A673 (cell line): Measurements from ENCODE around the gene FRG2. TPM values are rescaled to one million over a fixed set of nuclear protein-coding genes. Genes with fewer than 3 reads are reported as not detected.
"Not testable (repeated sequence)": the region's sequence is repeated elsewhere in the genome, so short reads cannot be mapped to it uniquely, and the experiment has no call there.

Experiments
- BruUV-seq: library from RNA; stranded (reverse); fragments of 400-500 nt; replicated peaks from 2 replicates; lab custom pipeline; 2021; lab: Mats Ljungman, UMichigan
- CTCF ChIA-PET: fragments of 300-600 bp; sonication (Branson Sonifier 250); formaldehyde crosslinking; loops from one replicate; lab custom pipeline; 2022; ENCODE audit warnings: antibody characterized with exemption; lab: Charles Lee
- POLR2A ChIA-PET: fragments of 300-600 bp; sonication (Branson Sonifier 250); formaldehyde crosslinking; loops from one replicate; lab custom pipeline; 2022; ENCODE audit warnings: antibody characterized with exemption; ENCODE audit not compliant: low non-redundant PET; lab: Charles Lee
- DNase-seq: peaks from one replicate; pipeline ENCODE4 v3.0.0-alpha.2; 2015; ENCODE audit warnings: low spot score
- H3K27ac ChIP-seq: fragments of 200-600 bp; sonication (generic); 2 replicates; pipeline ENCODE4 v1.5.1; 2016; ENCODE audit warnings: mixed run types, low read depth, mild to moderate bottlenecking, mixed read lengths, antibody characterized with exemption, low read length; ENCODE audit not compliant: poor library complexity, severe bottlenecking
- H3K27me3 ChIP-seq: fragments of 200-600 bp; sonication (generic); replicated peaks from 2 replicates; pipeline ENCODE4 v1.6.1; 2017; ENCODE audit warnings: mixed run types, low read depth, mild to moderate bottlenecking, mixed read lengths, antibody characterized with exemption, low read length; ENCODE audit not compliant: insufficient read depth, poor library complexity
- H3K36me3 ChIP-seq: fragments of 200-600 bp; sonication (generic); 2 replicates; pipeline ENCODE4 v1.6.1; 2016; ENCODE audit warnings: mixed run types, mild to moderate bottlenecking, mixed read lengths, antibody characterized with exemption, low read length; ENCODE audit not compliant: insufficient read depth, poor library complexity, severe bottlenecking
- H3K4me1 ChIP-seq: fragments of 200-600 bp; sonication (generic); 2 replicates; pipeline ENCODE4 v1.6.1; 2017; ENCODE audit warnings: mixed run types, mild to moderate bottlenecking, mixed read lengths, antibody characterized with exemption, low read length; ENCODE audit not compliant: insufficient read depth, poor library complexity, severe bottlenecking
- H3K4me3 ChIP-seq: fragments of 200-600 bp; sonication (generic); 2 replicates; pipeline ENCODE4 v1.5.1; 2016; ENCODE audit warnings: low read depth, mixed run types, mild to moderate bottlenecking, mixed read lengths, low read length; ENCODE audit not compliant: poor library complexity, severe bottlenecking
- H3K9me3 ChIP-seq: fragments of 200-600 bp; sonication (generic); 2 replicates; pipeline ENCODE4 v1.6.1; 2016; ENCODE audit warnings: mixed run types, low read depth, mild to moderate bottlenecking, mixed read lengths, antibody characterized with exemption, low read length; ENCODE audit not compliant: poor library complexity, severe bottlenecking
- EZH2 ChIP-seq: fragments of 200-600 bp; sonication (generic); IDR thresholded peaks from 2 replicates; pipeline ENCODE4 v1.6.1; 2017; ENCODE audit warnings: borderline replicate concordance, low read depth, mild to moderate bottlenecking, mixed read lengths, antibody characterized with exemption, low read length; ENCODE audit not compliant: poor library complexity, severe bottlenecking
- intact Hi-C: fragments of 100-400 bp; cut with micrococcal nuclease; formaldehyde crosslinking; loops from one replicate; pipeline ENCODE4 v1.10.0; 2022; ENCODE audit not compliant: unreplicated experiment
- total RNA-seq: library from RNA; stranded (reverse); gene quantifications from 2 replicates; pipeline ENCODE4 v1.2.3, GENCODE V29; 2021
- TF ChIP-seq, protein P1 (sequence below): fragments of 300-800, 200-600 bp; sonication (generic); conservative IDR thresholded peaks from 2 replicates; pipeline ENCODE4 v1.5.1; 2017; ENCODE audit warnings: low read depth, mild to moderate bottlenecking, antibody characterized with exemption, low read length, moderate library complexity, mixed read lengths

FRG2 gene
- total RNA-seq, 1 experiment from 2014 or later, result 67.1 TPM

DNA sequence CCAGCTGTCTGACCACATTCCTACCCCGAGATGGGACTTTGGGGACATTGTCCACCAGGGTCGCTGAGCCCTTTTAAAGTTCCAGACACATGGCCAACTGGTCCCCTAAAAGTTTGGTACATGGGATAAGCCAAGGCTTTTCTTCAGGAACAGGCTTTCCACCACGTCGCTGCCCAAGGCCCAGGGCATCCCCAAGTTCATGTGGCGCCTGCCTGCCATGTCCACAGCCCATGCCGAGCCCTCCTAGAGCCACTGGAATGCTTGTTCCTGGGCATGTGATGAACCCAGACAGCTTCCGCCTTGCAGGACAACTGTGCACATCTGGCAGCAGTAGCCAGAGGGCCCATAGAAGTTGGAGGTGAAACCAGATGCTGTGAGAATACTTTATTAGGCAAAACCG lies 45.1 kb downstream of the FRG2 start:
- Histone ChIP-seq H3K36me3 (no peaks in the 10 kb centered on the region), H3K4me3 (no peak overlapping the region), H3K27me3 (no peaks in the 10 kb centered on the region), H3K4me1 (no peaks in the 10 kb centered on the region), H3K27ac (no peak overlapping the region), H3K9me3 (no peaks in the 10 kb centered on the region)
- no TSS peak for BruUV-seq
- no peak for TF ChIP-seq EZH2
- DNase-seq, result no peak
- CTCF ChIA-PET, result no interaction called here
- intact Hi-C loops, result no loop called here
- POLR2A ChIA-PET, result no interaction called here

GRCh38 chr4:189980292-189980691 lies 46.8 kb downstream of the FRG2 start:
- H3K4me3 ChIP-seq, BruUV-seq, H3K27me3 ChIP-seq, H3K4me1 ChIP-seq, intact Hi-C loops, H3K9me3 ChIP-seq, DNase-seq, POLR2A ChIA-PET, CTCF ChIA-PET, H3K36me3 ChIP-seq, H3K27ac ChIP-seq: not testable (repeated sequence)

GRCh38 chr4:189979196-189980047 lies 47.6 kb downstream of the FRG2 start:
- H3K4me1 ChIP-seq, result no peaks in the 10 kb centered on the region
- H3K27me3 ChIP-seq, result no peaks in the 10 kb centered on the region
- ChIA-PET POLR2A (no interaction called here), CTCF (no interaction called here)
- TF ChIP-seq EZH2, result no peak
- TF ChIP-seq, protein P1, sequence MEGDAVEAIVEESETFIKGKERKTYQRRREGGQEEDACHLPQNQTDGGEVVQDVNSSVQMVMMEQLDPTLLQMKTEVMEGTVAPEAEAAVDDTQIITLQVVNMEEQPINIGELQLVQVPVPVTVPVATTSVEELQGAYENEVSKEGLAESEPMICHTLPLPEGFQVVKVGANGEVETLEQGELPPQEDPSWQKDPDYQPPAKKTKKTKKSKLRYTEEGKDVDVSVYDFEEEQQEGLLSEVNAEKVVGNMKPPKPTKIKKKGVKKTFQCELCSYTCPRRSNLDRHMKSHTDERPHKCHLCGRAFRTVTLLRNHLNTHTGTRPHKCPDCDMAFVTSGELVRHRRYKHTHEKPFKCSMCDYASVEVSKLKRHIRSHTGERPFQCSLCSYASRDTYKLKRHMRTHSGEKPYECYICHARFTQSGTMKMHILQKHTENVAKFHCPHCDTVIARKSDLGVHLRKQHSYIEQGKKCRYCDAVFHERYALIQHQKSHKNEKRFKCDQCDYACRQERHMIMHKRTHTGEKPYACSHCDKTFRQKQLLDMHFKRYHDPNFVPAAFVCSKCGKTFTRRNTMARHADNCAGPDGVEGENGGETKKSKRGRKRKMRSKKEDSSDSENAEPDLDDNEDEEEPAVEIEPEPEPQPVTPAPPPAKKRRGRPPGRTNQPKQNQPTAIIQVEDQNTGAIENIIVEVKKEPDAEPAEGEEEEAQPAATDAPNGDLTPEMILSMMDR, result no peak
- no peaks in the 10 kb centered on the region for H3K9me3 ChIP-seq
- no TSS peak for BruUV-seq
- H3K27ac ChIP-seq, result no peak overlapping the region
- intact Hi-C loops, result no loop called here
- H3K4me3 ChIP-seq, result no peak overlapping the region
- DNase-seq, result no peak
- no peaks in the 10 kb centered on the region for H3K36me3 ChIP-seq

Other genes starting within 250 kb of the FRG2 start
- 62.8 and 69.8 TPM in 2 replicates for gene FRG1, start 86.4 kb downstream of the FRG2 start, total RNA-seq
- gene DBET, start 37.2 kb upstream of the FRG2 start, total RNA-seq, result 0.09 TPM in 1 of 2 replicates, not detected in the other
- gene DUX4, start 146.5 kb upstream of the FRG2 start, total RNA-seq, result not detected in 2 replicates